Measurements from ENCODE around the gene PTRH2.

Gene PTRH2

GRCh38 chr17:59716427-59716826, 9.2 kb upstream of the PTRH2 start:
- no peak for DNase-seq

- DNase-seq = no peak
Observed at GRCh38 chr17:59714255-59714654, 7.0 kb upstream of the PTRH2 start.

- no peak for DNase-seq
Observed at GRCh38 chr17:59712862-59713261, 5.6 kb upstream of the PTRH2 start.

DNA sequence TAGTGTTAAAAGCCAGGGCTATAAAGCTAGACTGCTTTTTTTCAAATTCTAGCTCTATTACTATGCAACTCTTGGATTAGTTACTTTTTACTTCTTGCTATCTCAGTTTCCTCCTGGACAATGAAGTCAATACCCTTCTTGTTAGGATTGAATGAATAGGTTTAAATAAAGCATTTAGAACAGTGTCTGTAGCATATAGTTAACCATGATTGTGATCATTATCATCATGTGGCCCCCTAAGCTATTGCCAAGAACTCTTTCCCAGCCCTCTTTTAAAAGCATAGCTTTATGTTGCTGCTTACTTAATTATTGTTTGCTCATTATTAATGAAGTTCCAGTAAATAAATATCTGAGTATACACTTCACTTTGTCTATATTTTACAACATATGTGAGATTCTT, 4.7 kb upstream of the PTRH2 start:
- DNase-seq = no peak

DNA sequence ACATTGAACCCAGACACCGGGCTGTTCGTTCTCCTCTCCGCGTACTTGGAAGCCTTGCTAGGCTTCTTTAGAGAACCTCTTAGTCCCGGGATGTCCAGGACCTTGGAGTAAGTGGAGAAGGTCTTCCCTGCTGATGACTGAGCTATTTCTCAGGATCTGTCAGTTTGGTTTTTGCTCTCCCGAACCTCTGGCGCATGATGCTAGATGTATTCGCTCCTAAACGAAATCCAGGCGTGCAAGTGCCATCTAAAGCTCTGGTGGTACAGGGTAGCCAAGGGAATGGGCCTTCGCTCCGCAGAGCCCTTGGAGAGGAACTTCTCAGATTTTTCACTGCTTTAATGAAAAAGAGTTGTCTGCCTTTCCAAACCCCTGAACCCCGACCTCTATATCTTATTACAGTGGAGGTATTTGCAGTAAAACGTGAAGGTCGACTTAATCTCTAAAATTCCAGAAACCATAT, 771 bp upstream of the PTRH2 start:
- DNase-seq = no peak

DNA sequence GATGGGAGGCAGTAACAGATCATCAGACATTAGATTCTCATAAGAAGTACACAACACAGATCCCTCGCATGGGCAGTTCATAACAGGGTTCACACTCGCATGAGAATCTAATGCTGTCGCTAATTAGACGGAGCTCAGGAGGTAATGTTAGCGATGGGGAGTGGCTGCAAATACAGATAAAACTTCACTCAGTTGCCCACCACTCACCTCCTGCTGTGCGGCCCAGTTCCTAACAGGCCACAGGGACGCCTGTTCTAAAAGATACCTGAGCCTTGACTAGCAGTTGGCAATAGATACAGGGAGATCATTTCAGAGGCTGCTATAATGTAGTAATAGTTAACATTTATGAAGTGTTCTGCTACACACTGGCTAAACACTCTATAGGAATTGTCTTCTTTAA, 4.9 kb downstream of the PTRH2 start:
- DNase-seq = no peak

- DNase-seq = no peak
Observed at GRCh38 chr17:59699786-59700185, 7.4 kb downstream of the PTRH2 start.

DNA sequence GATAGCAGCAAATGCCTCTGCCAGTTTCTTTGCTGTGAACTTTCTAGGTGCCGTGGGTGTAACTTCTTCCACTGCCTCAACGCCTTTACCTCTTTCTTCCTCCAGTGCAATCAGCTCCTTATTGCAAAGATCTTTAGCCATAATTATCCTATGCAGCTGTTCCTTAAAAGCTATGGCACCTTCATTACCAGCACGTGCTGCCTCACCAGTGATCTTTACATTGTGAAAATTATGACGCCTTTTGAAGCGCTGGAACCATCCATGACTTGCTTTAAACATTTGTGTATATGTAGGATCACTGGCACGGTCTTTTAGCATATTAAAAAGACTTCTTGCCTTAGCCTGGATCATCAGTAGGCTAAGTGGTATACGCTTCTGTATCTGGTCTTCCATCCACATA, 8.0 kb downstream of the PTRH2 start:
- no peak for DNase-seq

DNA sequence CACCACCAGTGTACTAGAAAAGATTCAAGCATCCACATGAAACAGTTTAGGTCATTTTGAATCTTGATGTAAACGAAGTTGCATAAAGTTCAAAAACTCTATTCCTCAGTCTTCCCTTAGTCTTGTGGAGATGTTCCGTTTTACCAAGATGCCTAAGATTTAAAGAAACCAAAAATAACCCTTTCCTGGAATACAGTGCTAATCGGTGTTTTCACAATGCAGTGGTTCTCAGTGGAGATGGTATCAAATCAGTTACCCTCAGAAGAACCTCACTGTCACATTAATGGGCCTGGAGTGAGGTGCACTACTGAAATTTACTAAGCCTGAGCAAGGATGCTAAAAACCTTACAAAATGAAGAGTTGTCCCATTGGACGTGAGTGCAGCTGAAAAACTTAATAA, 9.1 kb downstream of the PTRH2 start:
- DNase-seq = no peak

GRCh38 chr17:59696682-59697277, 10.4 kb downstream of the PTRH2 start:
- no peak for DNase-seq

- no peak for DNase-seq
Observed at GRCh38 chr17:59695945-59696681, 11.1 kb downstream of the PTRH2 start.

DNA sequence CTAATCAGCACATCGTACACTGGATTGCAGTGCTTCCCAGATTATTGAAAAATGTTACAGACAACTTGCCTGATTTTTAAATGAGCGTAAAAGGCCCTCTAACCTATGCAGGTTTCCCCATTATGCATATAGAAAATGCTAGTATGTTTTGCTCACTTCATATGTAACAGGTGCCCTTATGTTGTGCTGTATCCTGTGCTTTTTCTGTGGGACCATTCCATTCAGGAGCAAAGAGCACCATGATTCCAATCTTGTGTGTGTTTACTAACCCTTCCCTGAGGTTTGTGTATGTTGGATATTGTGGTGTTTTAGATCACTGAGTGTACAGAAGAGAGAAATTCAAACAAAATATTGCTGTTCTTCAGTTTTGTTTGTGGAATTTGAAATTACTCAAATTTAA, 12.9 kb downstream of the PTRH2 start:
- no peak for DNase-seq

- no peak for DNase-seq
Observed at GRCh38 chr17:59693582-59693981, 13.6 kb downstream of the PTRH2 start.

DNA sequence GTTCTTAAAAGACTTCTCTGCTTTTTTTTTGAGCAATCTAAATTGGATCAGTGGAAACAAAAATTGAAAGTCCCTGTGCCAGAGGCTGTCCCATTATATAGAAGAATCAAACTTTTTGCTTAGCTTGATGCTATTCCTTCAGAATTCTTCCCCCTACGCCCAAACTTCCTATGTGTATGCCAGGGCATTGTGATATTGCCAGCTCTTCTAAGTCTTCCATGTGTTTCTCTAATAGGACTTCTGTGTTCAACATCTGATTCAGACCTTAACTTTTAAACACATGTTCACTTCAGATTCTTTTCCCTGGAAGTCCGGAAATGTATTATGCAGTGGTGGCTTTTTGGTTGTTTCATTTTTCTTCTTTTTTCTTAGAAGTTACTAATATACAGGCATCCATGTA, 18.7 kb downstream of the PTRH2 start:
- DNase-seq = no peak

DNA sequence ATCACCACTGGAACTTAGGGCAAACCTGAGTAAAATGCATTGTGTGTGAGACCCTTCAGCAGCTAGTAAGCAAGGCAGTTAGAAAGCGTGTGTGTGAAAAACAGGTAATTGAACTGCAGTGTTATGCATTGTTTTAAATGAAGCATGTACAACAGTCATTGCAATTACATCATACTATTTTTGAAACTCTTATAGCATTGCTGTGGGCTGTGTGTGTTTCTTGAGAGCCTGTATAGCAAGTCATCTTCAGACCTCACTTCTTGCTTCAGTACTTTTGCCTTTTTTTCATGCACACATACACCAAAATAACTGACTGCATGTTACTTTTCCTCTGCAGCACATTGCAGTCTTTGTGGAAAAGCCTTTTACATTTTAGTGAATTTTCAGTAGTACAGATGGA, 19.2 kb downstream of the PTRH2 start:
- no peak for DNase-seq

DNA sequence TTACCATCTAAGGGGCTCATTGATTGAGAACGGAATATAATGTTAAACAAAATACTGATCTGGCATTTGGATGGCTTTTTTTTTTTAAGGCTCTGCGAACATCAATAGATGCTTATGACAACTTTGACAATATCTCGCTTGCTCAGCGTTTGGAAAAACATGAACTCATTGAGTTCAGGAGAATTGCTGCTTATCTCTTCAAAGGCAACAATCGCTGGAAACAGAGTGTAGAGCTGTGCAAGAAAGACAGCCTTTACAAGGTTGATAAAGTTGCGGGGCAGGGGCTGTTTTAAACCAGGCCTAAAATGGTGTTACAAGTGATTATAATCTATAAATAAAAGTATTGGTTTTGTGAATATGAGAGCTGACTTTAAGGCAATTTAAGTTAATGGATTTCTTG, 22.3 kb downstream of the PTRH2 start:
- DNase-seq = no peak

GRCh38 chr17:59683283-59683682, 23.9 kb downstream of the PTRH2 start:
- DNase-seq = no peak

- no peak for DNase-seq
Observed at GRCh38 chr17:59680314-59680713, 26.9 kb downstream of the PTRH2 start.

DNA sequence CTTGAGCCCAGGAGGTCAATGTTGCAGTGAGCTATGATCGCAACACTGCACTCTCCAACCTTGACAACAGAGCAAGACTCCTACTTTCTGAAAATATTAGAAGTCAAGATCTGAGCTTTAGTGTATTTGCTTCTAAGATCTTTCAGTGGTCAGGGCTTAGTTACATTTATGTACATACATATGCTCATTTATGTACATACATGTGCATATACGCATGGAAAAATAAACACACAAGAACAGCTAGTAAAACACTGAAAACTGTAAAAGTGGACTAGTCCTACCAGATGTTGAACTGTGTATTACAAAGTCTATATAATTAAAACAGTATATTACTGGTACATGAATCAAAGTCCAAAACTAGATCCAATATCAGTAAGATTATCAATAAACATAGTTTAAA, 28.3 kb downstream of the PTRH2 start:
- no peak for DNase-seq

GRCh38 chr17:59676716-59677115, 30.5 kb downstream of the PTRH2 start:
- no peak for DNase-seq

GRCh38 chr17:59675231-59675630, 32.0 kb downstream of the PTRH2 start:
- no peak for DNase-seq

- no peak for DNase-seq
Observed at GRCh38 chr17:59671386-59671785, 35.8 kb downstream of the PTRH2 start.

DNA sequence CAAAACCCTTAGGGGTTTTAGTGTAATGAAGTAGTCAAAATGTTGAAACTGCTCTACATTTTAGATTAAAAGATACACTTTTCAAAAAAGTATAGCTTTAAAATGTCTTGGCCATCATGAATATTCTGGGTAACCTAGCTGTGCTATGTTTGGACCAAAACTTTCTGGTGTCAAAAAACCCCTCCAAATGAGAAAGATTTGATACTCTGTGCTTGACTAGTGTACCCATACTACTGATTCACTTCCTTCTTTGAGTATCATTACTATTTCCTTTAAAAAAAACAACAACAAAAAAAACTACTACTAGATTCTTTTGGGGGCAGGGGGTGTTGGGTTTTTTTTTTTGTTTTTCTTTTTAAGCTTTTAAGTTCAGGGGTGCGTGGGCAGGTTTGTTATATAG, 37.3 kb downstream of the PTRH2 start:
- DNase-seq = no peak

GRCh38 chr17:59669411-59669810, 37.8 kb downstream of the PTRH2 start:
- no peak for DNase-seq

DNA sequence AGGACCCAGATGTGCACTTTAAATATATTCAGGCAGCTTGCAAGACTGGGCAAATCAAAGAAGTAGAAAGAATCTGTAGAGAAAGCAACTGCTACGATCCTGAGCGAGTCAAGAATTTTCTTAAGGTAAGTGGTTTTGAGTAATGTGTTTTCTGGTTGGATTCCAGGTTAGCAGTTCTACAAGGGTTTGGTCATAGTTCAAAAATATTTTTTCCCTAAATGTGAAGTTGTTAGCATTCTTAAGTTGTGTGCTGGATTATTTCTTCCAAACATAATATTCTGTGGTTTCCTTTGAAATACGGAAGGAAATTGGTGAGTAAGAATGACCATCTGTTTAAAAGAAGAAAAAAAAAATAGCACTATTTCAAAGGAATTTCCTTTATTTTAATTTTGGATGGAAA, 38.4 kb downstream of the PTRH2 start:
- DNase-seq = no peak

Data from stimulated activated CD4-positive, alpha-beta T cell treated with anti-CD3 and anti-CD28 coated beads, Interleukin-1b, Interleukin-23, amount 100 ng/mL, for 48 hours (primary cell).